Activated naive CD4-positive, alpha-beta T cell treated with anti-CD3 and anti-CD28 coated beads, Interleukin-2, amount 50 U/mL, for 24 hours (primary cell): Measurements from ENCODE around the gene ANXA9.

Experiments used
- H3K27ac Mint-ChIP-seq: one replicate; pipeline ENCODE4 v1.8.0; 2021; ENCODE audit warnings: mild to moderate bottlenecking, mixed read lengths
- H3K27me3 Mint-ChIP-seq: one replicate; pipeline ENCODE4 v1.8.0; 2021; ENCODE audit warnings: mixed read lengths
- H3K36me3 Mint-ChIP-seq: one replicate; pipeline ENCODE4 v1.8.0; 2021; ENCODE audit warnings: mixed read lengths
- H3K4me1 Mint-ChIP-seq: one replicate; pipeline ENCODE4 v1.8.0; 2021; ENCODE audit warnings: mixed read lengths
- H3K4me3 Mint-ChIP-seq: one replicate; pipeline ENCODE4 v1.8.0; 2021; ENCODE audit warnings: mild to moderate bottlenecking, mixed read lengths
- H3K9me3 Mint-ChIP-seq: one replicate; pipeline ENCODE4 v1.8.0; 2021; ENCODE audit warnings: mixed read lengths

Gene ANXA9

DNA sequence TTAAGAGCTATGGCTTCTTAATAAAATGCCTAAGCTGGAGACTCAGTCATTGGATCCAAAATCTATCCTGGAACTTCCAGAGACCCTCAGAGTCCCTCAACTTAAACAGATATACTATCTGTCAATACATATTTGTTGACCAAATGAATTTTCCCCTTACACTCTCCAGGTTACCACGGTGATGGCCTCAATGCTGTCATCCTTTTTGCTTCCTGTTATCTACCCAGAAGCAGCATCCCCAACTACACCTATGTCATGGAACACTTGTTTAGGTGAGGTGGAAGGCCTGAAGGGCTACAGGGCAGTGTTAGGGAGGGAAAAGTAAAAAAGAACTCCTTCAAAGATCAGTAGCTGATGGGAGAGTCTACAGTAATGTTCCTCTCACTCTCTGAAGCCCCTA is 61.1 kb downstream of the ANXA9 start:
- Mint-ChIP-seq H3K4me1 (peaks cover 46% of the 10 kb centered on the region), H3K36me3 (peaks cover 5% of the 10 kb centered on the region), H3K27me3 (no peaks in the 10 kb centered on the region), H3K9me3 (no peaks in the 10 kb centered on the region), H3K4me3 (no peak overlapping the region), H3K27ac (no peak overlapping the region)
